K562 (cell line): ENCODE measurements around the gene NDUFS8.

Source experiments
- ASH1L ChIP-seq: fragments of 450-650 bp; IDR thresholded peaks from 2 replicates; pipeline ENCODE4 v1.6.1; 2018; ENCODE audit warnings: borderline replicate concordance, mild to moderate bottlenecking, low read depth; ENCODE audit not compliant: partially characterized antibody
- HMG20A ChIP-seq: fragments of 450-650 bp; formaldehyde crosslinking; conservative IDR thresholded peaks from 2 replicates; pipeline ENCODE4 v1.4.0; 2020; ENCODE audit warnings: mild to moderate bottlenecking, mixed read lengths
- KLF13 ChIP-seq: fragments of 450-650 bp; IDR thresholded peaks from 2 replicates; pipeline ENCODE4 v1.6.1; 2016; ENCODE audit warnings: missing genetic modification characterization, low read depth, mild to moderate bottlenecking, missing compliant biosample characterization, moderate library complexity, borderline replicate concordance
- MAX ChIP-seq: sonication (generic); formaldehyde crosslinking; IDR thresholded peaks from 2 replicates; pipeline ENCODE4 v1.9.0; 2022; ENCODE audit warnings: mild to moderate bottlenecking, missing genetic modification reagents
- NR3C1 ChIP-seq: sonication (generic); formaldehyde crosslinking; IDR thresholded peaks from 2 replicates; pipeline ENCODE4 v1.8.1; 2022; ENCODE audit warnings: missing genetic modification reagents
- POLR2A ChIP-seq: fragments of 450-650 bp; conservative IDR thresholded peaks from 2 replicates; pipeline ENCODE4 v1.6.1; 2016
- POLR2AphosphoS5 ChIP-seq: IDR thresholded peaks from 2 replicates; pipeline ENCODE4 v1.6.1; 2011; ENCODE audit warnings: mild to moderate bottlenecking, low read depth, low read length, moderate library complexity; ENCODE audit not compliant: control insufficient read depth, insufficient read depth
- SP2 ChIP-seq: IDR thresholded peaks from 2 replicates; pipeline ENCODE4 v1.6.1; 2011; ENCODE audit warnings: mild to moderate bottlenecking, low read depth, low read length, moderate library complexity; ENCODE audit not compliant: poor library complexity, severe bottlenecking; ENCODE audit errors: extremely low read depth
- ZBTB7A ChIP-seq: IDR thresholded peaks from 2 replicates; pipeline ENCODE4 v1.6.1; 2011; ENCODE audit warnings: low read depth, mild to moderate bottlenecking, low read length, moderate library complexity, borderline replicate concordance; ENCODE audit not compliant: control insufficient read depth
- ZNF324 ChIP-seq: fragments of 250-450 bp; sonication (Bioruptor Pico); IDR thresholded peaks from 2 replicates; pipeline ENCODE4 v1.4.0; 2020; ENCODE audit warnings: mild to moderate bottlenecking
- ZNF77 ChIP-seq: fragments of 250-450 bp; sonication (Bioruptor Pico); IDR thresholded peaks from 2 replicates; pipeline ENCODE4 v1.5.0; 2020
- TF ChIP-seq, protein P1 (sequence below), 3 experiments: IDR thresholded peaks in 2 of 3; conservative IDR thresholded peaks in 1 of 3; 2 replicates each; pipeline ENCODE4 v1.5.1; 2011 to 2012; ENCODE audit warnings: low read length in 3 of 3, mild to moderate bottlenecking in 3 of 3, control low read depth in 2 of 3, improper control_type of control experiment in 1 of 3, inconsistent platforms in 1 of 3, low read depth in 1 of 3, mixed read lengths in 1 of 3, moderate library complexity in 1 of 3; ENCODE audit not compliant: insufficient read depth in 2 of 3
- TF ChIP-seq, protein P2 (sequence below), 2 experiments: fragments of 450-650 bp in 1 of 2; sonication (generic) in 1 of 2; formaldehyde crosslinking in 1 of 2; IDR thresholded peaks in 1 of 2; conservative IDR thresholded peaks in 1 of 2; 2 replicates each; pipeline versions ENCODE4 v1.6.1 to v1.8.1; 2016 to 2023; ENCODE audit warnings: mild to moderate bottlenecking in 2 of 2, moderate library complexity in 2 of 2, inconsistent platforms in 1 of 2, missing genetic modification reagents in 1 of 2

DNA sequence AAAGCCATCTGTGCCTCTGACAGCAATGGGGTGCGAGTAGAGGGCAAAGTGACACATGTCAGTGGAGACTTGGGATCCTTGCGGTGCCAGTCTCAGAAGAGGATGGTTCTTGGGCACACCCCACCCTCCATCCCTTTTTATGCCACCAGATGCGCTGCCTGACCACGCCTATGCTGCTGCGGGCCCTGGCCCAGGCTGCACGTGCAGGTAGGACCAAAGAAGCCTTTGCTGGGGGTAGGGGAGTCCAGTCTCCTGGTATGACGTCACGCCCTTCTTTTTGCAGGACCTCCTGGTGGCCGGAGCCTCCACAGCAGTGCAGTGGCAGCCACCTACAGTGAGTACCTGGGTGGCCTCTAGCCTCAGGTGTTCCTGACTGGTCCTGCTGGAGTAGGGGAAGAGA is 1.5 kb downstream of the NDUFS8 start:
- TF ChIP-seq KLF13 (no peak), HMG20A (CRISPR knock-in tag) (no peak), POLR2A (no peak), MAX (CRISPR knock-in tag) (no peak), SP2 (no peak), ZNF77 (CRISPR knock-in tag) (no peak), ZBTB7A (no peak), POLR2AphosphoS5 (no peak), NR3C1 (CRISPR knock-in tag) (no peak), ZNF324 (CRISPR knock-in tag) (no peak), ASH1L (no peak)
- TF ChIP-seq, protein P1, sequence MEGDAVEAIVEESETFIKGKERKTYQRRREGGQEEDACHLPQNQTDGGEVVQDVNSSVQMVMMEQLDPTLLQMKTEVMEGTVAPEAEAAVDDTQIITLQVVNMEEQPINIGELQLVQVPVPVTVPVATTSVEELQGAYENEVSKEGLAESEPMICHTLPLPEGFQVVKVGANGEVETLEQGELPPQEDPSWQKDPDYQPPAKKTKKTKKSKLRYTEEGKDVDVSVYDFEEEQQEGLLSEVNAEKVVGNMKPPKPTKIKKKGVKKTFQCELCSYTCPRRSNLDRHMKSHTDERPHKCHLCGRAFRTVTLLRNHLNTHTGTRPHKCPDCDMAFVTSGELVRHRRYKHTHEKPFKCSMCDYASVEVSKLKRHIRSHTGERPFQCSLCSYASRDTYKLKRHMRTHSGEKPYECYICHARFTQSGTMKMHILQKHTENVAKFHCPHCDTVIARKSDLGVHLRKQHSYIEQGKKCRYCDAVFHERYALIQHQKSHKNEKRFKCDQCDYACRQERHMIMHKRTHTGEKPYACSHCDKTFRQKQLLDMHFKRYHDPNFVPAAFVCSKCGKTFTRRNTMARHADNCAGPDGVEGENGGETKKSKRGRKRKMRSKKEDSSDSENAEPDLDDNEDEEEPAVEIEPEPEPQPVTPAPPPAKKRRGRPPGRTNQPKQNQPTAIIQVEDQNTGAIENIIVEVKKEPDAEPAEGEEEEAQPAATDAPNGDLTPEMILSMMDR (IDR thresholded peaks at IDR 0.05 in 2 of 3, conservative IDR thresholded peaks at IDR 0.05 in 1 of 3; ENCODE audit: insufficient read depth in 2 of 3, low read depth in 1 of 3, low read length in 3 of 3) = no peak
- TF ChIP-seq, protein P2, sequence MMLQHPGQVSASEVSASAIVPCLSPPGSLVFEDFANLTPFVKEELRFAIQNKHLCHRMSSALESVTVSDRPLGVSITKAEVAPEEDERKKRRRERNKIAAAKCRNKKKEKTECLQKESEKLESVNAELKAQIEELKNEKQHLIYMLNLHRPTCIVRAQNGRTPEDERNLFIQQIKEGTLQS (IDR thresholded peaks at IDR 0.05) = no peak
- TF ChIP-seq, protein P2 (CRISPR knock-in tag; conservative IDR thresholded peaks at IDR 0.05) = no peak
